GM23338 (cell line): ENCODE data around the gene HNMT. TPM values are rescaled to one million over a fixed set of nuclear protein-coding genes. Genes with fewer than 3 reads are reported as not detected.

Experiments
- ATAC-seq: fragments of 200-7000 bp; cut with Tn5 transposase; 3 replicates; pipeline ENCODE4 v1.9.1; 2020
- DNase-seq: peaks from one replicate; pipeline ENCODE4 v3.0.0-alpha.2; 2015; ENCODE audit warnings: low spot score
- H2AFZ ChIP-seq: fragments of 200-600 bp; sonication (generic); 2 replicates; pipeline ENCODE4 v1.8.0; 2016; ENCODE audit warnings: antibody characterized with exemption, mild to moderate bottlenecking, moderate library complexity
- H3F3A ChIP-seq: fragments of 200-600 bp; sonication (generic); replicated peaks from 2 replicates; pipeline ENCODE4 v1.8.0; 2017; ENCODE audit warnings: antibody characterized with exemption, mixed run types, low read depth
- H3K27ac ChIP-seq: fragments of 200-600 bp; sonication (generic); 2 replicates; pipeline ENCODE4 v1.6.1; 2016; ENCODE audit warnings: low read depth
- H3K27me3 ChIP-seq: fragments of 200-600 bp; sonication (generic); 2 replicates; pipeline ENCODE4 v1.8.0; 2016; ENCODE audit warnings: mild to moderate bottlenecking, mixed run types, moderate library complexity; ENCODE audit not compliant: insufficient read depth
- H3K36me3 ChIP-seq: fragments of 200-600 bp; sonication (generic); 2 replicates; pipeline ENCODE4 v1.8.0; 2016; ENCODE audit warnings: mild to moderate bottlenecking; ENCODE audit not compliant: insufficient read depth
- H3K4me1 ChIP-seq: fragments of 200-600 bp; sonication (generic); 2 replicates; pipeline ENCODE4 v1.8.0; 2016; ENCODE audit warnings: mild to moderate bottlenecking, moderate library complexity; ENCODE audit not compliant: insufficient read depth
- H3K4me2 ChIP-seq: fragments of 200-600 bp; sonication (generic); 2 replicates; pipeline ENCODE4 v1.7.1; 2017; ENCODE audit warnings: mixed run types
- H3K4me3 ChIP-seq: fragments of 200-600 bp; sonication (generic); 2 replicates; pipeline ENCODE4 v1.6.1; 2016; ENCODE audit warnings: mixed run types
- H3K79me2 ChIP-seq: fragments of 200-600 bp; sonication (generic); replicated peaks from 2 replicates; pipeline ENCODE4 v1.8.0; 2017; ENCODE audit warnings: mild to moderate bottlenecking; ENCODE audit not compliant: insufficient read depth
- H3K9me2 ChIP-seq: fragments of 200-600 bp; sonication (generic); 2 replicates; pipeline ENCODE4 v1.8.0; 2017; ENCODE audit not compliant: insufficient read depth
- H4K20me1 ChIP-seq: fragments of 200-600 bp; sonication (generic); replicated peaks from 2 replicates; pipeline ENCODE4 v1.8.0; 2017; ENCODE audit warnings: mild to moderate bottlenecking; ENCODE audit not compliant: insufficient read depth
- H3K27ac Mint-ChIP-seq: 2 replicates; pipeline ENCODE4 v1.8.0; 2020; ENCODE audit warnings: inconsistent platforms, mild to moderate bottlenecking, moderate library complexity, mixed read lengths
- H3K27me3 Mint-ChIP-seq: 3 replicates; pipeline ENCODE4 v1.8.0; 2022; ENCODE audit warnings: low read depth, mild to moderate bottlenecking, moderate library complexity, mixed read lengths, inconsistent platforms; ENCODE audit not compliant: insufficient read depth, poor library complexity
- H3K36me3 Mint-ChIP-seq: 3 replicates; pipeline ENCODE4 v1.8.0; 2021; ENCODE audit warnings: low read depth, mild to moderate bottlenecking, inconsistent platforms, moderate library complexity, mixed read lengths
- H3K4me1 Mint-ChIP-seq: 3 replicates; pipeline ENCODE4 v1.8.0; 2020; ENCODE audit warnings: mild to moderate bottlenecking, inconsistent platforms, mixed read lengths
- H3K4me3 Mint-ChIP-seq: 3 replicates; pipeline ENCODE4 v1.8.0; 2021; ENCODE audit warnings: moderate library complexity, mild to moderate bottlenecking, inconsistent platforms, mixed read lengths
- H3K9me3 Mint-ChIP-seq: 3 replicates; pipeline ENCODE4 v1.8.0; 2020; ENCODE audit warnings: moderate library complexity, mild to moderate bottlenecking, inconsistent platforms, mixed read lengths
- CREB1 ChIP-seq: fragments of 250-450 bp; sonication (Bioruptor Pico); IDR thresholded peaks from 2 replicates; pipeline ENCODE4 v1.5.0; 2020; ENCODE audit warnings: low read depth, mild to moderate bottlenecking, moderate library complexity
- CTCF ChIP-seq, 2 experiments: fragments of 200-600 bp in 1 of 2; sonication (generic) in 1 of 2; conservative IDR thresholded peaks; 2 replicates each; pipeline versions ENCODE4 v1.5.1 to v1.6.1; 2016 to 2017; ENCODE audit warnings: antibody characterized with exemption in 2 of 2, low read depth in 2 of 2, mild to moderate bottlenecking in 2 of 2, moderate library complexity in 1 of 2
- ETS1 ChIP-seq: IDR thresholded peaks from 2 replicates; pipeline ENCODE4 v1.6.1; 2016; ENCODE audit warnings: antibody characterized with exemption
- EZH2 ChIP-seq: fragments of 200-600 bp; sonication (generic); IDR thresholded peaks from one replicate; pipeline ENCODE4 v1.8.0; 2017; ENCODE audit warnings: antibody characterized with exemption, mild to moderate bottlenecking, low read depth; ENCODE audit not compliant: unreplicated experiment
- EZH2phosphoT487 ChIP-seq: fragments of 200-600 bp; sonication (generic); IDR thresholded peaks from one replicate; pipeline ENCODE4 v1.8.1; 2018; ENCODE audit warnings: antibody characterized with exemption; ENCODE audit not compliant: unreplicated experiment
- JUNB ChIP-seq: IDR thresholded peaks from one replicate; pipeline ENCODE4 v1.6.1; 2016; ENCODE audit warnings: antibody characterized with exemption; ENCODE audit not compliant: unreplicated experiment
- NANOG ChIP-seq: IDR thresholded peaks from 2 replicates; pipeline ENCODE4 v1.6.1; 2016; ENCODE audit warnings: antibody characterized with exemption, borderline replicate concordance
- POLR2AphosphoS5 ChIP-seq: IDR thresholded peaks from 2 replicates; pipeline ENCODE4 v1.6.1; 2016; ENCODE audit warnings: antibody characterized with exemption, low read depth
- STAT1 ChIP-seq: IDR thresholded peaks from one replicate; pipeline ENCODE4 v1.6.1; 2016; ENCODE audit warnings: antibody characterized with exemption; ENCODE audit not compliant: unreplicated experiment
- ZNF114 ChIP-seq: fragments of 250-450 bp; sonication (Bioruptor Pico); IDR thresholded peaks from 2 replicates; pipeline ENCODE4 v1.5.0; 2020; ENCODE audit warnings: mild to moderate bottlenecking, moderate library complexity
- ZNF331 ChIP-seq: fragments of 250-450 bp; sonication (Bioruptor Pico); IDR thresholded peaks from 2 replicates; pipeline ENCODE4 v1.5.0; 2020; ENCODE audit warnings: low read depth, mild to moderate bottlenecking, moderate library complexity
- ZNF462 ChIP-seq: fragments of 250-450 bp; sonication (Bioruptor Pico); IDR thresholded peaks from 2 replicates; pipeline ENCODE4 v1.5.0; 2020; ENCODE audit warnings: mild to moderate bottlenecking, moderate library complexity
- polyA plus RNA-seq: library from polyadenylated mRNA; unstranded; fragments of >200 nt; fragmentation: Nextera tagmentation; extraction: Ambion mirVana; gene quantifications from 2 replicates; pipeline ENCODE4 v1.2.1, GENCODE V29; 2016
- total RNA-seq: library from RNA; depleted of rRNA; stranded (reverse); fragments of >200 nt; shearing (Covaris generic); gene quantifications from 2 replicates; pipeline ENCODE4 v1.2.3, GENCODE V29; 2014

Gene HNMT
- total and polyA plus RNA-seq, 2 experiments from 2014 or later: 3.3 to 3.4 TPM

GRCh38 chr2:137998503-137998902 is 34.2 kb downstream of the HNMT start:
- no peak overlapping the region for H3K27ac ChIP-seq
- no peak overlapping the region for H3K4me3 Mint-ChIP-seq
- no peaks in the 10 kb centered on the region for H3K4me1 Mint-ChIP-seq
- no peaks in the 10 kb centered on the region for H3K36me3 Mint-ChIP-seq
- no peak overlapping the region for H2AFZ ChIP-seq
- H3K4me1 ChIP-seq: no peaks in the 10 kb centered on the region
- H4K20me1 ChIP-seq: no peaks in the 10 kb centered on the region
- DNase-seq (no peak), ATAC-seq (no peak)
- no peaks in the 10 kb centered on the region for H3K27me3 ChIP-seq
- peaks cover 3% of the 10 kb centered on the region; the same call in 1 of the 3 replicates for H3K9me3 Mint-ChIP-seq
- no peak overlapping the region for H3K4me2 ChIP-seq
- H3K9me2 ChIP-seq: no peaks in the 10 kb centered on the region
- H3K27me3 Mint-ChIP-seq: peaks cover 1% of the 10 kb centered on the region
- no peak for TF ChIP-seq ETS1
- TF ChIP-seq POLR2AphosphoS5: no peak
- no peak for TF ChIP-seq ZNF462
- no peak for TF ChIP-seq NANOG
- no peak for TF ChIP-seq ZNF331 (CRISPR knock-in tag)
- TF ChIP-seq EZH2phosphoT487: no peak
- TF ChIP-seq CREB1 (CRISPR knock-in tag): no peak
- no peak for TF ChIP-seq STAT1
- no peak for TF ChIP-seq ZNF114 (CRISPR knock-in tag)
- TF ChIP-seq EZH2: no peak
- TF ChIP-seq CTCF (conservative IDR thresholded peaks at IDR 0.05; ENCODE audit: low read depth in 2 of 2): no peak
- no peak for TF ChIP-seq JUNB
- no peaks in the 10 kb centered on the region for H3F3A ChIP-seq
- no peak overlapping the region for H3K27ac Mint-ChIP-seq
- no peaks in the 10 kb centered on the region for H3K36me3 ChIP-seq
- H3K79me2 ChIP-seq: no peaks in the 10 kb centered on the region
- H3K4me3 ChIP-seq: no peak overlapping the region
